Smooth muscle cell (in vitro differentiated cells): ENCODE measurements around the gene STXBP4. TPM values are rescaled to one million over a fixed set of nuclear protein-coding genes. Genes with fewer than 3 reads are reported as not detected.

ENCODE experiments used
- DNase-seq: peaks from one replicate; lab custom pipeline; 2025; ENCODE audit not compliant: unreplicated experiment; lab: John Stamatoyannopoulos, UW
- H2AFZ ChIP-seq: fragments of 200-600 bp; sonication (generic); 2 replicates; pipeline ENCODE4 v1.6.0; 2016; ENCODE audit warnings: antibody characterized with exemption, low read depth, mild to moderate bottlenecking
- H3F3A ChIP-seq: fragments of 200-600 bp; sonication (generic); 2 replicates; pipeline ENCODE4 v1.6.0; 2017; ENCODE audit warnings: antibody characterized with exemption, low read depth
- H3K27ac ChIP-seq: fragments of 200-600 bp; sonication (generic); 2 replicates; pipeline ENCODE4 v1.5.1; 2016; ENCODE audit warnings: low read depth, mild to moderate bottlenecking
- H3K27me3 ChIP-seq: fragments of 200-600 bp; sonication (generic); 2 replicates; pipeline ENCODE4 v1.6.1; 2016; ENCODE audit warnings: low read depth, mild to moderate bottlenecking
- H3K36me3 ChIP-seq: fragments of 200-600 bp; sonication (generic); 2 replicates; pipeline ENCODE4 v1.5.1; 2016; ENCODE audit warnings: low read depth
- H3K4me1 ChIP-seq: fragments of 200-600 bp; sonication (generic); 2 replicates; pipeline ENCODE4 v1.5.1; 2016; ENCODE audit warnings: low read depth
- H3K4me2 ChIP-seq: fragments of 200-600 bp; sonication (generic); 2 replicates; pipeline ENCODE4 v1.6.0; 2016; ENCODE audit warnings: mild to moderate bottlenecking
- H3K4me3 ChIP-seq: fragments of 200-600 bp; sonication (generic); 2 replicates; pipeline ENCODE4 v1.5.1; 2016; ENCODE audit warnings: mild to moderate bottlenecking
- H3K79me2 ChIP-seq: fragments of 200-600 bp; sonication (generic); 2 replicates; pipeline ENCODE4 v1.6.0; 2016; ENCODE audit warnings: low read depth, mild to moderate bottlenecking
- H3K9ac ChIP-seq: fragments of 200-600 bp; sonication (generic); 2 replicates; pipeline ENCODE4 v1.6.0; 2016; ENCODE audit warnings: low read depth
- H3K9me3 ChIP-seq: fragments of 200-600 bp; sonication (generic); replicated peaks from 2 replicates; pipeline ENCODE4 v1.5.1; 2016; ENCODE audit warnings: low read depth
- H4K20me1 ChIP-seq: fragments of 200-600 bp; sonication (generic); 2 replicates; pipeline ENCODE4 v1.6.0; 2016; ENCODE audit warnings: low read depth
- WGBS: methylation state at CpG from one replicate; pipeline ENCODE4 v1.1.7; 2016; ENCODE audit warnings: low lambda C conversion rate; 5-methylcytosine and 5-hydroxymethylcytosine counted together
- polyA plus RNA-seq: library from polyadenylated mRNA; unstranded; fragments of >200 nt; fragmentation: Nextera tagmentation; extraction: Ambion mirVana; gene quantifications from 2 replicates; pipeline ENCODE4 v1.2.1, GENCODE V29; 2016
- total RNA-seq: library from RNA; depleted of rRNA; stranded (reverse); fragments of >200 nt; gene quantifications from 2 replicates; pipeline ENCODE4 v1.2.3, GENCODE V29; 2014
- TF ChIP-seq, protein P1 (sequence below): fragments of 200-600 bp; sonication (generic); IDR thresholded peaks from 2 replicates; pipeline ENCODE4 v1.5.1; 2017; ENCODE audit warnings: borderline replicate concordance, mild to moderate bottlenecking, antibody characterized with exemption; ENCODE audit not compliant: insufficient read depth, poor library complexity, severe bottlenecking

STXBP4 gene
- total and polyA plus RNA-seq, 2 experiments from 2014 or later: 5.7 to 59.5 TPM

DNA sequence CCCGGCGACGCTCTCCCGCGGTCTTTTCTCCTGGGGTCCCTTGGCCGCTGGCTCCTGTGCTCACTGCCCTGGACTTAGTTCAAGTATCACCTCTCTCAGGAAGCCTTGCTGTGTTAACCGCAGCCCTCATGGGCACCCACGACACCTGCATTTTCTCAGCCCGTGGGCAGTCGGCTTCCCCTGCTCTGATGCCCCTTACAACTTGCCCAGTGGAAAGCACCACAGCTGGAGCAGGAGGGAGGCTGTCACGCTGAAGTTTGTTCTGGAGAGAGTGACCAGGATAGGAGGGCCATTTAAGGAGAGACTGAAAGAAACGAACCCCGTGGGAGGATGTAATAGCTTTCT is 395 bp downstream of the STXBP4 start:
- Histone ChIP-seq H3K9me3 (no peaks in the 10 kb centered on the region), H3K9ac (peak overlapping the region; percentile 91), H3F3A (no peaks in the 10 kb centered on the region), H2AFZ (peak overlapping the region; percentile 98), H3K36me3 (peaks cover 10% of the 10 kb centered on the region), H4K20me1 (peaks cover 23% of the 10 kb centered on the region), H3K27me3 (no peaks in the 10 kb centered on the region), H3K27ac (peak overlapping the region; percentile 82), H3K4me3 (peak overlapping the region; percentile 92), H3K4me2 (peak overlapping the region; percentile 94), H3K79me2 (peaks cover 69% of the 10 kb centered on the region), H3K4me1 (peaks cover 22% of the 10 kb centered on the region)
- WGBS: 0% methylated on average over 13 of the region's 13 CpGs
- no peak for DNase-seq
- TF ChIP-seq, protein P1, sequence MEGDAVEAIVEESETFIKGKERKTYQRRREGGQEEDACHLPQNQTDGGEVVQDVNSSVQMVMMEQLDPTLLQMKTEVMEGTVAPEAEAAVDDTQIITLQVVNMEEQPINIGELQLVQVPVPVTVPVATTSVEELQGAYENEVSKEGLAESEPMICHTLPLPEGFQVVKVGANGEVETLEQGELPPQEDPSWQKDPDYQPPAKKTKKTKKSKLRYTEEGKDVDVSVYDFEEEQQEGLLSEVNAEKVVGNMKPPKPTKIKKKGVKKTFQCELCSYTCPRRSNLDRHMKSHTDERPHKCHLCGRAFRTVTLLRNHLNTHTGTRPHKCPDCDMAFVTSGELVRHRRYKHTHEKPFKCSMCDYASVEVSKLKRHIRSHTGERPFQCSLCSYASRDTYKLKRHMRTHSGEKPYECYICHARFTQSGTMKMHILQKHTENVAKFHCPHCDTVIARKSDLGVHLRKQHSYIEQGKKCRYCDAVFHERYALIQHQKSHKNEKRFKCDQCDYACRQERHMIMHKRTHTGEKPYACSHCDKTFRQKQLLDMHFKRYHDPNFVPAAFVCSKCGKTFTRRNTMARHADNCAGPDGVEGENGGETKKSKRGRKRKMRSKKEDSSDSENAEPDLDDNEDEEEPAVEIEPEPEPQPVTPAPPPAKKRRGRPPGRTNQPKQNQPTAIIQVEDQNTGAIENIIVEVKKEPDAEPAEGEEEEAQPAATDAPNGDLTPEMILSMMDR: no peak

DNA sequence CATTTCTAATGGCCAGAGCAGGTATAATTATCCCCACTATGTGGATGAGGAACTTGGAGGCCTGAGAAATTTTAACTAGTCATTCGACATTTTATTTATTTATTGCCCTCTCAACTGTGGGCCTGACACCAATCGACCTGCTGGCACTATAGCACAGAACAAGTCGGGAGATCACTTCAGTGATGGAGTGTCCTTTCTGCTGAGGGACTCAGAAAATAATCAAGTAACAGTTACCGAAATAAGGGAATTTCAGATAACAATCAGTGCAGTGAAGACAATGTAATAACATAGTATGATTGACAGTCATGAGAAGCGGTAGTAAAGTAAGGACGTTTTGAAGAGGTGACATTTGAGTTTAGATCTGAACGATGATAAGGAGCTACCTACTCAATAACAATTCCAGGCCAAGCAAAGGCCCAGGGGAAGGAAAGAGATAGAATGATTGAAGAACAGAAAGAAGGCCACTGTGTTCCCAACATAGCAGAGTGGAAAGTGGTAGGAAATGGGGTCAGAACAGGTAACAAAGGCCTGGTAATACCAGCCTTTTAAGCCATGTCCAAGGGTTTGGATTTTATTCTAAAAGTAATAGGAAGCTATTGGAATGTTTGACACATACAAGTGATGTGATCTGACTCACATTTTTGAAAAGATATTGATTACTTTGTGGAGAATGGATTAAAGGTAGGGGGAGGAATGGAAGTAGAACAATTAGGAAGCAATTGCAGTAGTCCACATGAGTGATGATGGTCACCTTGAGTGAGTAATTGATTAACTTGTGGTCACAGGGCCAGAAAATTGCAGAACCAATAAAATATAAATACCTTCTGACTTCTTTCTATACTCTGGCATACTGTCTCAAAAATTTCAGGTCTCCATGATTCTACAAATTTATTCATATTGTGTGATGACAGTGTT is 1.4 kb downstream of the STXBP4 start:
- Histone ChIP-seq H3K4me2 (peak overlapping the region; percentile 94), H3K9ac (peak overlapping the region; percentile 91)

DNA sequence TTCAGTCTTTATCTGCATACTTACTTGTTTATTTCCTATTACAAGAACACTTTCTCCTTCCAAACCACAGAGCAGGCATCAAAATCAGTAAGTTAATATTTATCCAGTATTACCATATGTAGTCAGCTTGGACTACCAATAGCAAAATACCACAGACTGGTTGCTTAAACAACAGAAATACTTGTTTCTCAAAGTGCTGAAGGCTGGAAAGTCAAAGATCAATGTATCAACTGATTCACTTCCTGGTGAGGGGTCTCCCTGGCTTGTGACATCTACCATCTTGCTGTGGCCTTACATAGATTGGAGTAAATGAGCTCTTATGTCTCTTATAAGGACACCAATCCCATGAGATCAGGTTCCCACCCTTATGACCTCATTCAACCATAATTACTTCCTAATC is 2.6 kb downstream of the STXBP4 start:
- no peaks in the 10 kb centered on the region for H3K9me3 ChIP-seq
- H3K9ac ChIP-seq: no peak overlapping the region
- H2AFZ ChIP-seq: no peak overlapping the region
- H3K4me2 ChIP-seq: no peak overlapping the region
- peaks cover 22% of the 10 kb centered on the region for H3K4me1 ChIP-seq
- H3K36me3 ChIP-seq: no peaks in the 10 kb centered on the region
- TF ChIP-seq, protein P1: no peak
- H4K20me1 ChIP-seq: peaks cover 17% of the 10 kb centered on the region
- no peak overlapping the region for H3K4me3 ChIP-seq
- H3K27me3 ChIP-seq: no peaks in the 10 kb centered on the region
- no peak overlapping the region for H3K27ac ChIP-seq
- H3K79me2 ChIP-seq: peaks cover 74% of the 10 kb centered on the region
- DNase-seq: no peak
- H3F3A ChIP-seq: no peaks in the 10 kb centered on the region

More for the DNA sequence above, 1.4 kb downstream of the STXBP4 start:
- DNase-seq: no peak
- Histone ChIP-seq H3K27me3 (no peaks in the 10 kb centered on the region), H3K4me3 (peak overlapping the region; percentile 92), H4K20me1 (peaks cover 21% of the 10 kb centered on the region), H3K79me2 (peaks cover 75% of the 10 kb centered on the region), H3K4me1 (peaks cover 22% of the 10 kb centered on the region), H3K36me3 (peaks cover under 1% of the 10 kb centered on the region), H3F3A (no peaks in the 10 kb centered on the region), H3K27ac (peak overlapping the region; percentile 82), H3K9me3 (no peaks in the 10 kb centered on the region), H2AFZ (peak overlapping the region; percentile 98)
- TF ChIP-seq, protein P1: no peak
- 67% methylated on average over 7 of the region's 7 CpGs for WGBS

DNA sequence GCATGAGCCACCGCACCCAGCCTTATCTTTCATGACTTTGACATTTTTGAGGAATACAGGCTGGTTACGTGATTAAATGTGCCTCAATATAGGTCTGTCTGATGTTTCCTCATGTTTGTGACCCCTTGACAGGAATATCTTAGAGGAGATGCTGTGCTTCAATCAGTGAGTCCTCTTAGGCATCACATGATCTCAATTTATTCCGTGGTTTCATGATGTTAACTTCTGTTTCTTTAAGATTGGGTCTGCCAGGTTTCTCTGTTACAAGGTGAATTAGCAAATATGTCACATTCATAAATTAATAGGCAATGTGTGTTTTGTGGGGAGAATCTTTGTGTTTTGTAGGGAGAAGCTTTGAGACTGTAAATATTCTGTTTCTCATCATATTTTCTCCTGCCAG is 3.3 kb downstream of the STXBP4 start:
- Histone ChIP-seq H3K79me2 (peaks cover 72% of the 10 kb centered on the region), H3K4me1 (peaks cover 15% of the 10 kb centered on the region), H3F3A (no peaks in the 10 kb centered on the region), H3K9me3 (no peaks in the 10 kb centered on the region), H4K20me1 (peaks cover 11% of the 10 kb centered on the region), H3K9ac (no peak overlapping the region), H3K27me3 (no peaks in the 10 kb centered on the region), H3K4me3 (no peak overlapping the region), H3K36me3 (no peaks in the 10 kb centered on the region), H2AFZ (no peak overlapping the region), H3K4me2 (no peak overlapping the region), H3K27ac (no peak overlapping the region)
- DNase-seq: no peak
- WGBS: 98% methylated on average over 3 of the region's 3 CpGs
- TF ChIP-seq, protein P1: no peak
